GM12878 (cell line): Measurements from ENCODE around the gene PRRC2C. TPM values are rescaled to one million over a fixed set of nuclear protein-coding genes. Genes with fewer than 3 reads are reported as not detected.

ENCODE experiments used
- EZH2 ChIP-seq: IDR thresholded peaks from 2 replicates; pipeline ENCODE4 v1.6.1; 2012; ENCODE audit warnings: low read depth, mild to moderate bottlenecking, control low read depth, inconsistent platforms, low read length, borderline replicate concordance; ENCODE audit not compliant: control insufficient read depth
- HCFC1 ChIP-seq: fragments of 150-350 bp; IDR thresholded peaks from 2 replicates; pipeline ENCODE4 v1.6.1; 2014; ENCODE audit warnings: low read length
- JUNB ChIP-seq: IDR thresholded peaks from 2 replicates; pipeline ENCODE4 v1.6.1; 2016; ENCODE audit warnings: antibody characterized with exemption, mild to moderate bottlenecking
- NBN ChIP-seq: fragments of 450-650 bp; IDR thresholded peaks from 2 replicates; pipeline ENCODE4 v1.6.1; 2016
- POLR2AphosphoS2 ChIP-seq: IDR thresholded peaks from 2 replicates; pipeline ENCODE4 v1.6.1; 2011; ENCODE audit warnings: low read depth, mild to moderate bottlenecking, low read length, improper control_type of control experiment, moderate library complexity
- RAD51 ChIP-seq: fragments of 450-650 bp; IDR thresholded peaks from 2 replicates; pipeline ENCODE4 v1.6.1; 2016; ENCODE audit warnings: moderate library complexity, mild to moderate bottlenecking, inconsistent platforms
- RFX5 ChIP-seq: IDR thresholded peaks from 2 replicates; pipeline ENCODE4 v1.6.1; 2011; ENCODE audit warnings: low read depth, low read length, improper control_type of control experiment
- RUNX3 ChIP-seq: IDR thresholded peaks from 2 replicates; pipeline ENCODE4 v1.6.1; 2012; ENCODE audit warnings: low read length, inconsistent platforms
- SRF ChIP-seq, 2 experiments: IDR thresholded peaks; 2 replicates each; pipeline ENCODE4 v1.6.1; 2011; ENCODE audit warnings: low read depth in 2 of 2, low read length in 2 of 2, mild to moderate bottlenecking in 1 of 2, moderate library complexity in 1 of 2
- TARDBP ChIP-seq: IDR thresholded peaks from 2 replicates; pipeline ENCODE4 v1.6.1; 2016; ENCODE audit warnings: borderline replicate concordance
- YBX1 ChIP-seq: fragments of 450-650 bp; IDR thresholded peaks from 2 replicates; pipeline ENCODE4 v1.6.1; 2016; ENCODE audit warnings: antibody characterized with exemption
- ZNF274 ChIP-seq: IDR thresholded peaks from one replicate; pipeline ENCODE4 v1.8.0; 2011; ENCODE audit not compliant: insufficient read length, insufficient read depth
- polyA plus RNA-seq, 11 experiments: library from polyadenylated mRNA; depleted of rRNA in 4 of 11; unstranded in 6 of 11; stranded (reverse) in 5 of 11; fragments of >200 nt; fragmentation: Nextera tagmentation in 4 of 11; fragmentation: Illumina TruSeq in 1 of 11; extraction: Ambion mirVana in 4 of 11; extraction: Trizol in 1 of 11; gene quantifications; 1 replicate in 1 of 11; 2 replicates in 10 of 11; pipeline versions ENCODE4 v1.2.1 to v1.2.3, GENCODE V29; 2011 to 2016; ENCODE audit warnings: inconsistent platforms in 2 of 11, missing spikeins in 2 of 11, low read depth in 1 of 11
- total RNA-seq, 4 experiments: library from RNA; depleted of rRNA in 3 of 4; stranded (reverse); fragments of >200 nt in 3 of 4; fragmentation: Illumina TruSeq in 1 of 4; extraction: Trizol in 1 of 4; gene quantifications; 2 replicates each; pipeline versions ENCODE4 v1.2.1 to v1.2.3, GENCODE V29; 2013 to 2021
- TF ChIP-seq, protein P1 (sequence below): fragments of 450-650 bp; IDR thresholded peaks from 2 replicates; pipeline ENCODE4 v1.6.1; 2018; ENCODE audit warnings: mild to moderate bottlenecking, low read depth, moderate library complexity; ENCODE audit not compliant: partially characterized antibody
- TF ChIP-seq, protein P2 (sequence below): fragments of 450-650 bp; IDR thresholded peaks from 2 replicates; pipeline ENCODE4 v1.6.1; 2017; ENCODE audit warnings: mild to moderate bottlenecking, moderate library complexity
- TF ChIP-seq, protein P3 (sequence below): fragments of 450-650 bp; IDR thresholded peaks from 2 replicates; pipeline ENCODE4 v1.6.1; 2016; ENCODE audit warnings: mild to moderate bottlenecking, moderate library complexity, borderline replicate concordance
- TF ChIP-seq, protein P4 (sequence below): fragments of 450-650 bp; formaldehyde crosslinking; IDR thresholded peaks from 2 replicates; pipeline ENCODE4 v1.4.0; 2020; ENCODE audit warnings: mild to moderate bottlenecking, moderate library complexity

PRRC2C gene
- total and polyA plus RNA-seq, 10 of the 15 experiments (the other 5 are each of a cell fraction or from before 2014, with no cell fraction given), result 53.4 to 182 (median 91.8) TPM

DNA sequence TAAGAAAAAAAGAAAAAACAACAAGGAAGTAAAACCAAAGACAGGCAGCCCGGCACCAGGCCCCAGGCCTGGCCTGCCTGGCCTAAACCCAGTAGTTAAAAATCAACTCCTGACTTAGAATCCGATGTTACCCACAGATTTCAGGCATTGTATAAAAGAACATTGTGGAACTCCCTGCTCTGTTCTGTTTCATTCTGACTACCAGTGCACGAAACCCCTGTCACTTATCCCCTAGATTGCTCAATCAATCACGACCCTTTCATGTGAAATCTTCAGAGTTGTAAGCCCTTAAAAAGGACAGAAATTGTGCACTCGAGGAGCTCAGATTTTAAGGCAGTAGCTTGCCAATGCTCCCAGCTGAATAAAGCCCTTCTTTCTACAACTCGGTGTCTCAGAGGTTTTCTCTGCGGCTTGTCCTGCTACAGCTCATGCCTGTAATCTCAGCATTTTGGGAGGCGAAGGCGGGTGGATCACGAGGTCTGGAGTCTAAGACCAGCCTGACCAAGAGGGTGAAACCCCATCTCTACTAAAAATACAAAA, 121.1 kb downstream of the PRRC2C start (continued):
- TF ChIP-seq RFX5 (no peak), POLR2AphosphoS2 (no peak), ZNF274 (no peak), TARDBP (no peak), SRF (IDR thresholded peaks at IDR 0.05; ENCODE audit: low read depth in 2 of 2, low read length in 2 of 2) (no peak), HCFC1 (no peak), NBN (peak; percentile 72; the same call in 1 of the 2 replicates), JUNB (no peak), RAD51 (peak; percentile 59; the same call in 1 of the 2 replicates), YBX1 (no peak), EZH2 (no peak), RUNX3 (no peak)
- TF ChIP-seq, protein P1, sequence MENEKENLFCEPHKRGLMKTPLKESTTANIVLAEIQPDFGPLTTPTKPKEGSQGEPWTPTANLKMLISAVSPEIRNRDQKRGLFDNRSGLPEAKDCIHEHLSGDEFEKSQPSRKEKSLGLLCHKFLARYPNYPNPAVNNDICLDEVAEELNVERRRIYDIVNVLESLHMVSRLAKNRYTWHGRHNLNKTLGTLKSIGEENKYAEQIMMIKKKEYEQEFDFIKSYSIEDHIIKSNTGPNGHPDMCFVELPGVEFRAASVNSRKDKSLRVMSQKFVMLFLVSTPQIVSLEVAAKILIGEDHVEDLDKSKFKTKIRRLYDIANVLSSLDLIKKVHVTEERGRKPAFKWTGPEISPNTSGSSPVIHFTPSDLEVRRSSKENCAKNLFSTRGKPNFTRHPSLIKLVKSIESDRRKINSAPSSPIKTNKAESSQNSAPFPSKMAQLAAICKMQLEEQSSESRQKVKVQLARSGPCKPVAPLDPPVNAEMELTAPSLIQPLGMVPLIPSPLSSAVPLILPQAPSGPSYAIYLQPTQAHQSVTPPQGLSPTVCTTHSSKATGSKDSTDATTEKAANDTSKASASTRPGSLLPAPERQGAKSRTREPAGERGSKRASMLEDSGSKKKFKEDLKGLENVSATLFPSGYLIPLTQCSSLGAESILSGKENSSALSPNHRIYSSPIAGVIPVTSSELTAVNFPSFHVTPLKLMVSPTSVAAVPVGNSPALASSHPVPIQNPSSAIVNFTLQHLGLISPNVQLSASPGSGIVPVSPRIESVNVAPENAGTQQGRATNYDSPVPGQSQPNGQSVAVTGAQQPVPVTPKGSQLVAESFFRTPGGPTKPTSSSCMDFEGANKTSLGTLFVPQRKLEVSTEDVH, result no peak
- TF ChIP-seq, protein P2, sequence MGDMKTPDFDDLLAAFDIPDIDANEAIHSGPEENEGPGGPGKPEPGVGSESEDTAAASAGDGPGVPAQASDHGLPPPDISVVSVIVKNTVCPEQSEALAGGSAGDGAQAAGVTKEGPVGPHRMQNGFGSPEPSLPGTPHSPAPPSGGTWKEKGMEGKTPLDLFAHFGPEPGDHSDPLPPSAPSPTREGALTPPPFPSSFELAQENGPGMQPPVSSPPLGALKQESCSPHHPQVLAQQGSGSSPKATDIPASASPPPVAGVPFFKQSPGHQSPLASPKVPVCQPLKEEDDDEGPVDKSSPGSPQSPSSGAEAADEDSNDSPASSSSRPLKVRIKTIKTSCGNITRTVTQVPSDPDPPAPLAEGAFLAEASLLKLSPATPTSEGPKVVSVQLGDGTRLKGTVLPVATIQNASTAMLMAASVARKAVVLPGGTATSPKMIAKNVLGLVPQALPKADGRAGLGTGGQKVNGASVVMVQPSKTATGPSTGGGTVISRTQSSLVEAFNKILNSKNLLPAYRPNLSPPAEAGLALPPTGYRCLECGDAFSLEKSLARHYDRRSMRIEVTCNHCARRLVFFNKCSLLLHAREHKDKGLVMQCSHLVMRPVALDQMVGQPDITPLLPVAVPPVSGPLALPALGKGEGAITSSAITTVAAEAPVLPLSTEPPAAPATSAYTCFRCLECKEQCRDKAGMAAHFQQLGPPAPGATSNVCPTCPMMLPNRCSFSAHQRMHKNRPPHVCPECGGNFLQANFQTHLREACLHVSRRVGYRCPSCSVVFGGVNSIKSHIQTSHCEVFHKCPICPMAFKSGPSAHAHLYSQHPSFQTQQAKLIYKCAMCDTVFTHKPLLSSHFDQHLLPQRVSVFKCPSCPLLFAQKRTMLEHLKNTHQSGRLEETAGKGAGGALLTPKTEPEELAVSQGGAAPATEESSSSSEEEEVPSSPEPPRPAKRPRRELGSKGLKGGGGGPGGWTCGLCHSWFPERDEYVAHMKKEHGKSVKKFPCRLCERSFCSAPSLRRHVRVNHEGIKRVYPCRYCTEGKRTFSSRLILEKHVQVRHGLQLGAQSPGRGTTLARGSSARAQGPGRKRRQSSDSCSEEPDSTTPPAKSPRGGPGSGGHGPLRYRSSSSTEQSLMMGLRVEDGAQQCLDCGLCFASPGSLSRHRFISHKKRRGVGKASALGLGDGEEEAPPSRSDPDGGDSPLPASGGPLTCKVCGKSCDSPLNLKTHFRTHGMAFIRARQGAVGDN, result peak; percentile 91
- TF ChIP-seq, protein P3, sequence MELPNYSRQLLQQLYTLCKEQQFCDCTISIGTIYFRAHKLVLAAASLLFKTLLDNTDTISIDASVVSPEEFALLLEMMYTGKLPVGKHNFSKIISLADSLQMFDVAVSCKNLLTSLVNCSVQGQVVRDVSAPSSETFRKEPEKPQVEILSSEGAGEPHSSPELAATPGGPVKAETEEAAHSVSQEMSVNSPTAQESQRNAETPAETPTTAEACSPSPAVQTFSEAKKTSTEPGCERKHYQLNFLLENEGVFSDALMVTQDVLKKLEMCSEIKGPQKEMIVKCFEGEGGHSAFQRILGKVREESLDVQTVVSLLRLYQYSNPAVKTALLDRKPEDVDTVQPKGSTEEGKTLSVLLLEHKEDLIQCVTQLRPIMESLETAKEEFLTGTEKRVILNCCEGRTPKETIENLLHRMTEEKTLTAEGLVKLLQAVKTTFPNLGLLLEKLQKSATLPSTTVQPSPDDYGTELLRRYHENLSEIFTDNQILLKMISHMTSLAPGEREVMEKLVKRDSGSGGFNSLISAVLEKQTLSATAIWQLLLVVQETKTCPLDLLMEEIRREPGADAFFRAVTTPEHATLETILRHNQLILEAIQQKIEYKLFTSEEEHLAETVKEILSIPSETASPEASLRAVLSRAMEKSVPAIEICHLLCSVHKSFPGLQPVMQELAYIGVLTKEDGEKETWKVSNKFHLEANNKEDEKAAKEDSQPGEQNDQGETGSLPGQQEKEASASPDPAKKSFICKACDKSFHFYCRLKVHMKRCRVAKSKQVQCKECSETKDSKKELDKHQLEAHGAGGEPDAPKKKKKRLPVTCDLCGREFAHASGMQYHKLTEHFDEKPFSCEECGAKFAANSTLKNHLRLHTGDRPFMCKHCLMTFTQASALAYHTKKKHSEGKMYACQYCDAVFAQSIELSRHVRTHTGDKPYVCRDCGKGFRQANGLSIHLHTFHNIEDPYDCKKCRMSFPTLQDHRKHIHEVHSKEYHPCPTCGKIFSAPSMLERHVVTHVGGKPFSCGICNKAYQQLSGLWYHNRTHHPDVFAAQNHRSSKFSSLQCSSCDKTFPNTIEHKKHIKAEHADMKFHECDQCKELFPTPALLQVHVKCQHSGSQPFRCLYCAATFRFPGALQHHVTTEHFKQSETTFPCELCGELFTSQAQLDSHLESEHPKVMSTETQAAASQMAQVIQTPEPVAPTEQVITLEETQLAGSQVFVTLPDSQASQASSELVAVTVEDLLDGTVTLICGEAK, result no peak
- TF ChIP-seq, protein P4, sequence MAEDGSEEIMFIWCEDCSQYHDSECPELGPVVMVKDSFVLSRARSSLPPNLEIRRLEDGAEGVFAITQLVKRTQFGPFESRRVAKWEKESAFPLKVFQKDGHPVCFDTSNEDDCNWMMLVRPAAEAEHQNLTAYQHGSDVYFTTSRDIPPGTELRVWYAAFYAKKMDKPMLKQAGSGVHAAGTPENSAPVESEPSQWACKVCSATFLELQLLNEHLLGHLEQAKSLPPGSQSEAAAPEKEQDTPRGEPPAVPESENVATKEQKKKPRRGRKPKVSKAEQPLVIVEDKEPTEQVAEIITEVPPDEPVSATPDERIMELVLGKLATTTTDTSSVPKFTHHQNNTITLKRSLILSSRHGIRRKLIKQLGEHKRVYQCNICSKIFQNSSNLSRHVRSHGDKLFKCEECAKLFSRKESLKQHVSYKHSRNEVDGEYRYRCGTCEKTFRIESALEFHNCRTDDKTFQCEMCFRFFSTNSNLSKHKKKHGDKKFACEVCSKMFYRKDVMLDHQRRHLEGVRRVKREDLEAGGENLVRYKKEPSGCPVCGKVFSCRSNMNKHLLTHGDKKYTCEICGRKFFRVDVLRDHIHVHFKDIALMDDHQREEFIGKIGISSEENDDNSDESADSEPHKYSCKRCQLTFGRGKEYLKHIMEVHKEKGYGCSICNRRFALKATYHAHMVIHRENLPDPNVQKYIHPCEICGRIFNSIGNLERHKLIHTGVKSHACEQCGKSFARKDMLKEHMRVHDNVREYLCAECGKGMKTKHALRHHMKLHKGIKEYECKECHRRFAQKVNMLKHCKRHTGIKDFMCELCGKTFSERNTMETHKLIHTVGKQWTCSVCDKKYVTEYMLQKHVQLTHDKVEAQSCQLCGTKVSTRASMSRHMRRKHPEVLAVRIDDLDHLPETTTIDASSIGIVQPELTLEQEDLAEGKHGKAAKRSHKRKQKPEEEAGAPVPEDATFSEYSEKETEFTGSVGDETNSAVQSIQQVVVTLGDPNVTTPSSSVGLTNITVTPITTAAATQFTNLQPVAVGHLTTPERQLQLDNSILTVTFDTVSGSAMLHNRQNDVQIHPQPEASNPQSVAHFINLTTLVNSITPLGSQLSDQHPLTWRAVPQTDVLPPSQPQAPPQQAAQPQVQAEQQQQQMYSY (CRISPR knock-in tag), result no peak
